A549 treated with Mapracorat at 1 μM for 4 hours (cell line): Measurements from ENCODE around the gene FRMD5. TPM values are rescaled to one million over a fixed set of nuclear protein-coding genes. Genes with fewer than 3 reads are reported as not detected.

Experiments used
- total RNA-seq: library from RNA; stranded (reverse); fragments of 200-300 nt; extraction: Qiagen RNA extraction; gene quantifications from 5 replicates; pipeline ENCODE4 v1.2.3, GENCODE V29; 2022

Gene FRMD5
- 2.2 to 3.2 TPM (median 2.8 TPM) in 5 replicates for total RNA-seq

GRCh38 chr15:44195151-44195740 lies at the start of gene FRMD5:
FRMD5 (minus strand) TSS chr15:44195271.

GRCh38 chr15:43826508-43827341 lies 368.3 kb downstream of the FRMD5 start, which contains the start of gene WDR76:
WDR76 (plus strand) TSS chr15:43827002; CDS start chr15:43827033, 31 bp downstream.

GRCh38 chr15:43824302-43825246 lies 370.5 kb downstream of the FRMD5 start, which contains the start of gene MFAP1:
MFAP1 (minus strand) TSS chr15:43824690; CDS start chr15:43824569, 121 bp downstream.

Other genes with a start within 250 kb of the FRMD5 start
- 19.8 to 26.0 TPM (median 24.6 TPM) in 5 replicates for gene GOLM2, start 93.4 kb upstream of the FRMD5 start, total RNA-seq
- gene CTDSPL2, start 232.4 kb upstream of the FRMD5 start, total RNA-seq: 10.8 to 23.1 TPM (median 15.1 TPM) in 5 replicates